HG03066 (cell line): ENCODE results near the gene B4GALNT3.

ENCODE experiments used
- ATAC-seq: cut with Tn5 transposase; IDR thresholded peaks from one replicate; pipeline ENCODE4 v1.9.1; 2021; ENCODE audit warnings: low read depth; ENCODE audit not compliant: unreplicated experiment

Gene B4GALNT3

GRCh38 chr12:553216-554000 is 93.7 kb downstream of the B4GALNT3 start:
- no peak for ATAC-seq

- no peak for ATAC-seq
Measured at GRCh38 chr12:554001-554285, 94.2 kb downstream of the B4GALNT3 start.

GRCh38 chr12:556498-556897 is 96.8 kb downstream of the B4GALNT3 start:
- no peak for ATAC-seq

GRCh38 chr12:558580-558979 is 98.8 kb downstream of the B4GALNT3 start:
- no peak for ATAC-seq

DNA sequence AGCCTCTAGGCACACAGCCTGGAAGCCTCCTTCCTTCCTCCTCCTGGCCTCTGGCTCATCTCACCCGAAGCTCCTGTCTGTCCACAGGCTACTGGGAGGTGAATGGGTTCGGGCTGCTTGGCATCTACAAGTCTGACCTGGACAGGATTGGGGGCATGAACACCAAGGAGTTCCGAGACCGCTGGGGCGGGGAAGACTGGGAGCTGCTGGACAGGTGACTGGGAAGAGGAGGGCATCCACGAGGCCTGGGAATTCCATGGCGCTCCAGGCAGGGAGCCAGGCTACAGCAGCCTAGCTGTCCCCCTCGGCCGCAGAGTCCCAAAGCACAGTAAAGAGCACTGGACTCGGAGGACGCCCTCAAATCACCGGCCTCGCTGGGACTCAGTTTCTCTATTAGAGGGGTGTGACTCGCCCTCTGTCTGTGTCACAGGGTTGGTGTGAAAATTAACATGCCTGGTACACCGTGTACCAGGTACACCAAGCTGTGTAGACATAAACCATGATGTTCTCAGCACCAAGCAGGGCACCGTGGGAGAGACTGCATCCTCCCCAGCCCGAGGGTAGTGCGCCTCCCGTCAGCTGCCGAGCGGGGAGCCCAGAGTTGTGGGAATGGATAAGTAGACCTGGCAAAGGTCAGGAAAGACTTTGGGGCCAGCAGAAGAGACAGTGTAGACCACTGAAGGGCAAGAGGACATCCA is 99.6 kb downstream of the B4GALNT3 start:
- no peak for ATAC-seq

DNA sequence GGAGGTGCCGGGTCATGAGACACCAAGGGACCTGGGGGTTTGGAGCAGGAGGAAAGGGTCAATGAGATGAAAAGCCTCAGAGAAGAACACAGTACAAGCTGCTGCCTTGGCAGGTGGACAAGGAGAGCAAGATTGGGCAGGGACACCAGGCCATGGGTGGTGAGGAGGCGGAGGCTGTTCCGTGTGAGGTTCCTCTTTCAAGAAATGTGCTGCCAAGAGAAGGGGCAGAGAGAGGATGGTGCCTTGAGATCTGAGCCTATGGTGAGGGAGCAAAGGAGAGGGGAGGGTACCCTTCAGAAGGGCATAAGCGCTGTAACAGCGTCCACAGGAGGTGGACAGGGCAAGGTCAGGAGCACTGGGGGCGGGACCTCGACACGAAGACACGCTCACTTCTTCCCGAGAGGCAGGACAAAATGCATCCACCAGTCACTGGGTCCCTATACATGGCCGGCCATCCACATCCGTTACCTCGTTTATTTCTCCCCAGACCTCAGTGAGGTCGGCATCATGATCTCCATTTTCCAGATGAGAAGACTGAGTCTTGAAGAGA is 100.2 kb downstream of the B4GALNT3 start:
- ATAC-seq = no peak

DNA sequence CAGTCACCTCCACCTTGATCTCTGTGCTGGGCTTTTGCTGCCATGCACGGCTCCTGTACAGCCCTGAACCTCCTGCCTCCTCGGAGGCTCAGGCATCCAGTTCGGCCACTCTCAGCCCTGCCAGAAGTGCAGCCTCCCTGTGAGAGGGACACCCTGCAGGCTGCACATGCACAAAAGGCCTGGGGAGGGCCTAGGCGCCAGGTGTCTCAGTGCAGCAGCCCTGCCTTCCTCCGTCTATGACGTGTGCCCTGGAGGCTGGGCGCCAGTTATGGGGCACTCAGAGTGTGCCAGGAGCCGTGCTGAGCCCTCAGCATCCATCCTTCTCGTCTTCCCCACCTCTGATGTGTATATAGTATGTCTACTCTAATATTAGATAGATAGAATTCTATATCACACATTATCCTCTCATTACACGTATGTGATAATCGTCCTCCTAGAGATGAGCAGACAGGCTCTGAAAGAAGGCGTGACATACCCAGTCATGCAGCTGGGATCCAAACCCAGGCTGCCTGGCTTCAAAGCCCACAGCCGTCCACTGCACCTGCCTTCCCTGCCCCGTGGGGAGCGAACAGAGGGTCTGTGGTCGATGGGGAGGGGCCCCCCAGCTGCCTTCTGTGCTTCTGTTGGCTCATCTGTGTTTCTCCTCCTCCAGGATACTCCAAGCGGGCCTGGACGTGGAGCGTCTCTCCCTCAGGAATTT is 101.1 kb downstream of the B4GALNT3 start:
- ATAC-seq = no peak

DNA sequence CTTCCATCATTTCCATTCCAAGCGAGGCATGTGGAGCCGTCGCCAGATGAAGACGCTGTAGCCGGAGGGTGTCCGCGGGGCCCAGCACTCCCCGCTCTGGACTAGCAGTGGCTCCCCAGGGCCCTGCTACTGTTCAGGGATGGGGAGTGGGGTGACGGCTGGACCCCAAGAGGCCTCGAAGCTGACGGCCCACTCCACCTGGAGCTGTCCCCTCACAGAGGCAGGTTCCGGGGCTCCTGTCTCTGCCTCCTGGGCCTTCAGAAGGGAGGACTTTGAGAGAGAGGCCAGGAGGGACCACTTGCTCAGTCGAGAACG is 101.6 kb downstream of the B4GALNT3 start:
- ATAC-seq = no peak

- ATAC-seq = no peak
Measured at GRCh38 chr12:561908-562593, 102.3 kb downstream of the B4GALNT3 start.

DNA sequence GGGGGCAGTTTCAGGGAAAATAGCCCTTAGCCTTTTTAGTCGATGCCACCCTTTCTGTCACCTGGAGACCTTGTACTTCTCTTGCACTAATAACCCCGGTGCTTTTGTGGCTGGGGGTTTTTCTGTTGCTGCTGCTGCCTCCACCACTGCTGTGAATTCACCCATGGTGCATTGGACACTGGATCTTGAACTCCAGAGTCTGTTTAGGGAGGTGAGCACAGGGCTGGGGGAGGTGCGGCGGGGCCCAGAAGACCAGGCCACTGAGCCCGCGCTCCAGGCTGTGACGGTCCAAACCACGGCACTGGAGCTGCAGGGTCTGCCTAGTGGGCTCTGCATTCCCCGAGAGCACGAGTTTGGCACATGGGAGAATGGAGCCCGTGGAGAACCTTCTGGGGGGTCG is 102.9 kb downstream of the B4GALNT3 start:
- ATAC-seq = no peak

- no peak for ATAC-seq
Measured at GRCh38 chr12:563250-563781, 103.6 kb downstream of the B4GALNT3 start.

GRCh38 chr12:563787-564298 is 104.1 kb downstream of the B4GALNT3 start:
- ATAC-seq = no peak

DNA sequence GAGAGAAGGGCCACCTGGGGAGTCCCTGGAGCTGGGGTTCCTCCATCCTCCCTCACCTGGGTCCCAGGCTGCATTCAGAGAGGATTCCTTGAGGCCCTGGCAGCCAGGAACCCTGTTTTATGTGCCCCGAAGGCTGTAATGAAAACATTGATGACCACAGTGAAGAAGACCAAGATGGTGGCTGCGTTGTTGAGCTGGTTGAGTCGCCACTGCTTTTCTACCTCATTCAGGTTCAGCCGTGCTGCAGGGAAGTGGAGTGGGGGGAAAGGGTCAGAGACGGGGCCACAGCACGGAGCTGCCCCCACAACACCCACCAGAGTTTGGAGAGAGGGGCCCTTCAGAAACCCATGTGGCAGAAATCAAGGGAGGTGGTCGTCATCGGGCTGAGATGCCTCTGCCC is 105.4 kb downstream of the B4GALNT3 start:
- ATAC-seq = no peak

GRCh38 chr12:565589-566105 is 105.9 kb downstream of the B4GALNT3 start:
- no peak for ATAC-seq

DNA sequence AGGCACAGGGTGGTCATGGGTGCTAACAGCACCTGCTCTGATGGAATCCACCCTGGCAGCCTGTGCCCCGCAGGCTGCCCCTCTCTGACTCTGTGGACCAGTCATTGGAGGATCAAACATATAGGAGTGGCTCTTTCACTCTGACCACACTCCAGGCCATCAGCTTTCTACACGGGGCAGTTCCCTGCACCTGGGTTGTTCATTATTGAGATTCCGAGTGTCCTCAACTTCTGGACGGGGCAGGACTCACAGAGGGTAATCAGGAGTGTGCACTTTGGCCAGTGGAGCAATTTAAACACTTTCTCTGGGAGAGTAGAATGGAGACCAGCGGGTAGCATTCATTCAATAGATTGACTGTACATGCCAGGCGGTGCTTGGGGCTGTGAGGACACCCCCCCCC is 108.7 kb downstream of the B4GALNT3 start:
- ATAC-seq = no peak

DNA sequence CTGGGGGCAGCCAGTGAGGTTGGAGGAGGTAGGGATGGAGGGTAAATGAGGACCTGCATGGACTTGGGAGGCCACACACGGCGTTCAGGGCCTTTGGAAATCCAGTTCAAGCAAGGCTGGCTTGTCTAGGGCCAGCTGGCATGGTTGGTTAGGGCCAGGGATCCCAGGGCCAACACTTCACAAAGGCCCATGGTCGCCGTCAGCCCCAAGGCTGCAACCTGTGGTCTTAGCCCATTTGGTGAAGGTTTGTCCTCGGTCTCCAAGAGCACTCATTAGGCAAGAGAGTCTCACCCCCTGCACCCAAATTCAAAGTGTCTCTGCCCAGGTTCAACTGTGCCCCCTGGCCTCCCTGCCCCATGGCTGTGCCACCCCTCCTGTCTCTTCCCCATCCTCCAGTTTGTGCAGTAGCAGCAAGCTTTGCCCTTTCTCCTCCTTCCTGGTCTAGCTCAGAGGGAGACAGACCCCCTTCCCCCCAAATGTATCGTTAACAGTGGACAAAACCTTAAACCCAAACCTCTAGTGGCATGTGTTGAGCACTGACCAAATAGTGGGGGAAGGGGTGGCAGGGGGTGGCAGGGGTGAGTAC is 109.4 kb downstream of the B4GALNT3 start:
- no peak for ATAC-seq

- ATAC-seq = peak; percentile 70
Measured at GRCh38 chr12:569803-570434, 110.2 kb downstream of the B4GALNT3 start.

DNA sequence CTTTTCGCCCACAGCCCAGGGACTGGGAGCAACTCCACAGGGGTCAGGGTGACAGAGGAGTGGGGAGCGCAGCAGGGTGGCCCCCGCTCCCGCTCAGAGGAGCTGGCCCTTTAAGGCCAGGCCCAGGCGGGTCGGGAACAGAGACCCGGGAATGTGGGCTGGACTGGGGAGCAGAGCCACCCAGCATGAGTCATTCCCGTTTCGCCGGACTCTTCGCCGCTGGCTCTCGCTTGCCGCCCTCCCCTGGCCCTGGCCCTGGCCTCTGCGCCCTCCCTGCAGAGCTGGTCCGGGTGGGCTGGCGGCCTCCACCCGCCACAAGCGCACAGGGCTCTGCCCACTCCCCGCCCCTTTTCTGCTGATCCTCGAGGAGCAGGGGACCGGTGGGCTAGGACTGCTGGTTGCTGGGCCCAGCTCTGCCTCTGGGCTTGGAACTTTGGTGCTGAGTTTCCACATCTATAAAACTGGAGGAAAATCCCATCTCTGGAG is 110.7 kb downstream of the B4GALNT3 start:
- no peak for ATAC-seq
